Uterus (tissue), 4 donors: Measurements from ENCODE around the gene TMEM212. TPM values are rescaled to one million over a fixed set of nuclear protein-coding genes. Genes with fewer than 3 reads are reported as not detected.
"Not testable (repeated sequence)": the region's sequence is repeated elsewhere in the genome, so short reads cannot be mapped to it uniquely, and the experiment has no call there.

Source experiments
- DNase-seq, 2 donors: peaks; one replicate each; pipeline ENCODE4 v3.0.0-alpha.2; 2019 to 2020
- H3K27ac ChIP-seq, 2 donors: fragments of 200-600 bp; sonication (generic); 1 replicate in 1 of 2; 2 replicates in 1 of 2; pipeline ENCODE4 v1.5.1; 2016 to 2018
- H3K27me3 ChIP-seq, 2 donors: fragments of 200-600 bp; sonication (generic); one replicate each; pipeline ENCODE4 v1.5.1; 2018 to 2019; ENCODE audit warnings: control low read depth in 1 of 2
- H3K36me3 ChIP-seq, 2 donors: fragments of 200-600 bp; sonication (generic); one replicate each; pipeline ENCODE4 v1.5.1; 2019; ENCODE audit warnings: control low read depth in 1 of 2
- H3K4me1 ChIP-seq, 2 donors: fragments of 200-600 bp; sonication (generic); one replicate each; pipeline ENCODE4 v1.5.1; 2018 to 2019; ENCODE audit warnings: control low read depth in 1 of 2
- H3K4me3 ChIP-seq, 2 donors: fragments of 200-600 bp; sonication (generic); 1 replicate in 1 of 2; 2 replicates in 1 of 2; pipeline ENCODE4 v1.5.1; 2018 to 2019; ENCODE audit warnings: mild to moderate bottlenecking in 1 of 2
- H3K9me3 ChIP-seq, 2 donors: fragments of 200-600 bp; sonication (generic); one replicate each; pipeline ENCODE4 v1.5.1; 2019; ENCODE audit warnings: control low read depth in 1 of 2
- POLR2A ChIP-seq, 2 donors: fragments of 450-650 bp; IDR thresholded peaks; one replicate each; pipeline ENCODE4 v1.6.1; 2016; ENCODE audit warnings: antibody characterized with exemption in 2 of 2, mild to moderate bottlenecking in 1 of 2, moderate library complexity in 1 of 2
- intact Hi-C: fragments of 100-400 bp; cut with DNase I; formaldehyde crosslinking; loops from one replicate; pipeline ENCODE4 v1.15.1; 2023; ENCODE audit warnings: low total_unique reads
- total RNA-seq, 4 donors: library from RNA; depleted of rRNA in 3 of 4; stranded (reverse); fragments of >200 nt in 3 of 4; gene quantifications; one replicate each; pipeline versions ENCODE4 v1.1.0 to v1.2.4, GENCODE V29; 2014 to 2023
- TF ChIP-seq, protein P1 (sequence below), 4 experiments: fragments of 200-600 bp in 2 of 4; fragments of 450-650 bp in 2 of 4; sonication (generic) in 2 of 4; IDR thresholded peaks; one replicate each; pipeline ENCODE4 v1.5.1; 2016 to 2019; ENCODE audit warnings: antibody characterized with exemption in 4 of 4, mild to moderate bottlenecking in 2 of 4, moderate library complexity in 1 of 4
- donor health status: DM: yes; HTN: yes; CAD: no.

Gene TMEM212
- total RNA-seq, 4 donors from 2014 or later: 1.2 TPM; not detected in 3

- no peak overlapping the region for H3K4me3 ChIP-seq
- no peaks in the 10 kb centered on the region for H3K36me3 ChIP-seq
- no peak for TF ChIP-seq POLR2A (IDR thresholded peaks at IDR 0.05)
- TF ChIP-seq, protein P1, sequence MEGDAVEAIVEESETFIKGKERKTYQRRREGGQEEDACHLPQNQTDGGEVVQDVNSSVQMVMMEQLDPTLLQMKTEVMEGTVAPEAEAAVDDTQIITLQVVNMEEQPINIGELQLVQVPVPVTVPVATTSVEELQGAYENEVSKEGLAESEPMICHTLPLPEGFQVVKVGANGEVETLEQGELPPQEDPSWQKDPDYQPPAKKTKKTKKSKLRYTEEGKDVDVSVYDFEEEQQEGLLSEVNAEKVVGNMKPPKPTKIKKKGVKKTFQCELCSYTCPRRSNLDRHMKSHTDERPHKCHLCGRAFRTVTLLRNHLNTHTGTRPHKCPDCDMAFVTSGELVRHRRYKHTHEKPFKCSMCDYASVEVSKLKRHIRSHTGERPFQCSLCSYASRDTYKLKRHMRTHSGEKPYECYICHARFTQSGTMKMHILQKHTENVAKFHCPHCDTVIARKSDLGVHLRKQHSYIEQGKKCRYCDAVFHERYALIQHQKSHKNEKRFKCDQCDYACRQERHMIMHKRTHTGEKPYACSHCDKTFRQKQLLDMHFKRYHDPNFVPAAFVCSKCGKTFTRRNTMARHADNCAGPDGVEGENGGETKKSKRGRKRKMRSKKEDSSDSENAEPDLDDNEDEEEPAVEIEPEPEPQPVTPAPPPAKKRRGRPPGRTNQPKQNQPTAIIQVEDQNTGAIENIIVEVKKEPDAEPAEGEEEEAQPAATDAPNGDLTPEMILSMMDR (IDR thresholded peaks at IDR 0.05): no peak
- H3K9me3 ChIP-seq: no peaks in the 10 kb centered on the region
- no peak for DNase-seq
- no peaks in the 10 kb centered on the region for H3K4me1 ChIP-seq
- intact Hi-C loops: no loop called here
- H3K27me3 ChIP-seq: no peaks in the 10 kb centered on the region
- no peak overlapping the region for H3K27ac ChIP-seq
These were observed 53.2 kb downstream of the TMEM212 start for GRCh38 chr3:171896316-171896715.

DNA sequence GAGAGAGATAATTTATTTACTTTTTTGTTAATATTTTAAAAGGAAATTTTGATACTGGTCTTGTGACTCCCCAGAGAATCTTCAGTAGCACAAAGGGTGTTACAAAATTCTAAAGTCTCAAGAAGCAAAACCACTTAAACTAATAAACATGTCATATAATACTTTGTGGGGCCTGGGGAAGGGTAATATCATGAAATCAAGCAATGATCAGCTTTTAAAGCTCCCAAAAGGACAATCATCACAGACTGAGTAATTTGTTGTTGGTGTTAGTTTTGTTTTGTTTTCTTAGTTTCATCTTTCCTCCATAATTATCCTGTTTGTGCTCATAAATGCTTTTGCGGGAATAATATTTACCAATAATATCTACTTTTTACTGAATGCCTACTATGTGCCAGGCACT lies 55.0 kb downstream of the TMEM212 start:
- TF ChIP-seq, protein P1 (IDR thresholded peaks at IDR 0.05): no peak
- no peak for TF ChIP-seq POLR2A (IDR thresholded peaks at IDR 0.05)
- no peak overlapping the region for H3K4me3 ChIP-seq
- intact Hi-C loops: no loop called here

DNA sequence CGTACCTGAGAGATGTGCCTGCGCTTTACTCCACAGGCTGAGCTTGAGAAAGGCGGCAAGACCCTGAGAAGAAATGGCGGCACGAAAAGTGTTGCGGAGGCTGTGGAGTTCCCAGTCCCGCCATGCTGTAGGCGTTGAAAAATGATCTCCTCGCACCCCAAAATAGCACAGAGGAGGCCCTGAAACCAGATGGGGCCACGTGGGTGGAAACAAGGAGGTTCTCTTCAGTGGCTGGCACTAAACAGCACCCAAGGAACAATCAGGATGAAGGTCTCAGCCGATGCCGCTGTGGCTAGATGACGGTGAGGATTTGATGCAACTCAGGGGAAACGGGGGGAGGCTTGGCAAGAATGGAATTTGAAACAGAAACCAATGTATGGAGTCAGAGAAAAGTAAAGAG lies 57.3 kb downstream of the TMEM212 start:
- TF ChIP-seq, protein P1 (IDR thresholded peaks at IDR 0.05): no peak
- no peak for TF ChIP-seq POLR2A (IDR thresholded peaks at IDR 0.05)
- no peak overlapping the region for H3K27ac ChIP-seq

More for the DNA sequence above, 55.0 kb downstream of the TMEM212 start:
- Histone ChIP-seq H3K4me1 (no peaks in the 10 kb centered on the region), H3K36me3 (no peaks in the 10 kb centered on the region), H3K27ac (no peak overlapping the region), H3K27me3 (no peaks in the 10 kb centered on the region), H3K9me3 (no peaks in the 10 kb centered on the region)
- no peak for DNase-seq

GRCh38 chr3:171901615-171902312 lies 58.6 kb downstream of the TMEM212 start:
- Histone ChIP-seq H3K27ac (no peak overlapping the region), H3K36me3 (no peaks in the 10 kb centered on the region), H3K27me3 (no peaks in the 10 kb centered on the region), H3K4me3 (no peak overlapping the region), H3K9me3 (no peaks in the 10 kb centered on the region), H3K4me1 (no peaks in the 10 kb centered on the region)
- DNase-seq: no peak
- TF ChIP-seq, protein P1 (IDR thresholded peaks at IDR 0.05): no peak
- no peak for TF ChIP-seq POLR2A (IDR thresholded peaks at IDR 0.05)
- intact Hi-C loops: no loop called here

More for the DNA sequence above, 57.3 kb downstream of the TMEM212 start:
- Histone ChIP-seq H3K36me3 (no peaks in the 10 kb centered on the region), H3K9me3 (no peaks in the 10 kb centered on the region), H3K4me1 (no peaks in the 10 kb centered on the region), H3K27me3 (no peaks in the 10 kb centered on the region), H3K4me3 (no peak overlapping the region)
- intact Hi-C loops: no loop called here
- DNase-seq: no peak

DNA sequence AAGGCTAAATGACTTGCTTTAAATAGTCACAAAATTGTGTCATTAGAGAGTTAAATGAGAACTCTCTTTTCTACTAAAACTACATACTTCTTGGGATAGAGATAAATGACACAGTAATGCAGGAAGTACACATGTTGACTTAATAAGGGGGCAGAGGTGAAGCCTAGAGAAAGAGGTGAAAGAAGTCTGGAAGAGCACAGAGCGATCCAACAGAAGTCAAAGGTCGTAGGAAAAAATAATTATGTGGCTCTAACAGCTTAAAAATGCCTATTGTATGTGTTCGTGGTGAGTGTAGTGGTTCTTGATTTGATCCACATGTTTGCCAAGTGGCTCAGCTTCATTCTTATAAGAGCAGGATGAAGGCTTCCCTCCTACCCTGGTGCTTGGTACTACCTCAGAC lies 61.7 kb downstream of the TMEM212 start:
- no peak overlapping the region for H3K4me3 ChIP-seq
- DNase-seq: no peak
- no peaks in the 10 kb centered on the region for H3K36me3 ChIP-seq
- no peaks in the 10 kb centered on the region for H3K4me1 ChIP-seq
- H3K27ac ChIP-seq: no peak overlapping the region
- no peaks in the 10 kb centered on the region for H3K9me3 ChIP-seq
- intact Hi-C loops: no loop called here
- TF ChIP-seq, protein P1 (IDR thresholded peaks at IDR 0.05): no peak
- TF ChIP-seq POLR2A (IDR thresholded peaks at IDR 0.05): no peak
- H3K27me3 ChIP-seq: no peaks in the 10 kb centered on the region

- H3K27me3 ChIP-seq, H3K9me3 ChIP-seq, H3K36me3 ChIP-seq, H3K27ac ChIP-seq, H3K4me3 ChIP-seq, H3K4me1 ChIP-seq, intact Hi-C loops, DNase-seq: not testable (repeated sequence)
These were observed 63.4 kb downstream of the TMEM212 start for GRCh38 chr3:171906503-171906902.
